GM12878 (cell line): ENCODE results near the gene MAD1L1.

Experiments used
- BRCA1 ChIP-seq: IDR thresholded peaks from 2 replicates; pipeline ENCODE4 v1.6.1; 2011; ENCODE audit warnings: low read depth, low read length, improper control_type of control experiment
- CHD4 ChIP-seq: fragments of 200-600 bp; sonication (generic); IDR thresholded peaks from 2 replicates; pipeline ENCODE4 v1.6.1; 2016; ENCODE audit warnings: mild to moderate bottlenecking
- CREB1 ChIP-seq: IDR thresholded peaks from 2 replicates; pipeline ENCODE4 v1.6.1; 2012; ENCODE audit warnings: low read depth, mild to moderate bottlenecking, inconsistent platforms
- CTCF ChIP-seq, 3 experiments: IDR thresholded peaks in 2 of 3; conservative IDR thresholded peaks in 1 of 3; 2 replicates each; pipeline ENCODE4 v1.5.1; 2011; ENCODE audit warnings: low read depth in 3 of 3, low read length in 3 of 3, mild to moderate bottlenecking in 3 of 3, control low read depth in 2 of 3, moderate library complexity in 2 of 3, inconsistent platforms in 1 of 3, mixed read lengths in 1 of 3; ENCODE audit not compliant: control insufficient read depth in 2 of 3, insufficient read depth in 1 of 3; ENCODE audit errors: extremely low read depth in 1 of 3
- MTA3 ChIP-seq: IDR thresholded peaks from 2 replicates; pipeline ENCODE4 v1.6.1; 2012; ENCODE audit warnings: low read length, inconsistent platforms, borderline replicate concordance
- PAX5 ChIP-seq: IDR thresholded peaks from 2 replicates; pipeline ENCODE4 v1.6.1; 2011; ENCODE audit warnings: low read depth, low read length, borderline replicate concordance
- ZNF24 ChIP-seq: fragments of 450-650 bp; IDR thresholded peaks from 2 replicates; pipeline ENCODE4 v1.6.1; 2017; ENCODE audit warnings: antibody characterized with exemption, mild to moderate bottlenecking
- ZNF274 ChIP-seq: IDR thresholded peaks from one replicate; pipeline ENCODE4 v1.8.0; 2011; ENCODE audit not compliant: insufficient read length, insufficient read depth

- no peak for TF ChIP-seq CREB1
- TF ChIP-seq ZNF274, result no peak
- TF ChIP-seq CTCF (IDR thresholded peaks at IDR 0.05 in 2 of 3, conservative IDR thresholded peaks at IDR 0.05 in 1 of 3; ENCODE audit: control insufficient read depth in 2 of 3, extremely low read depth in 1 of 3, insufficient read depth in 1 of 3, low read depth in 3 of 3, low read length in 3 of 3), result no peak
- TF ChIP-seq PAX5, result no peak
- no peak for TF ChIP-seq MTA3
- no peak for TF ChIP-seq ZNF24
- no peak for TF ChIP-seq CHD4
- no peak for TF ChIP-seq BRCA1
Observed at GRCh38 chr7:2080477-2080876, 152.3 kb downstream of the MAD1L1 start.
